SU-DHL-6 (cell line): Measurements from ENCODE around the gene HLA-F.

Experiments used
- H2AFZ ChIP-seq: fragments of 200-600 bp; sonication (generic); 2 replicates; pipeline ENCODE4 v1.6.1; 2014; ENCODE audit warnings: low read depth, mild to moderate bottlenecking, moderate library complexity, mixed read lengths, antibody characterized with exemption, low read length; ENCODE audit not compliant: severe bottlenecking
- H3F3A ChIP-seq: fragments of 200-600 bp; shearing (Covaris generic); 2 replicates; pipeline ENCODE4 v1.6.0; 2016; ENCODE audit warnings: antibody characterized with exemption, mild to moderate bottlenecking; ENCODE audit not compliant: insufficient read depth
- H3K27ac ChIP-seq: fragments of 200-600 bp; sonication (generic); 2 replicates; pipeline ENCODE4 v1.5.1; 2016; ENCODE audit warnings: low read depth, mild to moderate bottlenecking, low read length, moderate library complexity, mixed read lengths
- H3K27me3 ChIP-seq: fragments of 200-600 bp; sonication (generic), shearing (Covaris generic); 2 replicates; pipeline ENCODE4 v1.6.0; 2014; ENCODE audit warnings: mild to moderate bottlenecking, low read length
- H3K36me3 ChIP-seq: fragments of 200-600 bp; sonication (generic); 2 replicates; pipeline ENCODE4 v1.6.1; 2014; ENCODE audit warnings: mild to moderate bottlenecking, low read length, mixed read lengths
- H3K4me2 ChIP-seq: fragments of 300-600, 200-600 bp; shearing (Covaris generic), sonication (generic); 2 replicates; pipeline ENCODE4 v1.6.0; 2014; ENCODE audit warnings: low read length, low read depth, mild to moderate bottlenecking; ENCODE audit not compliant: poor library complexity, severe bottlenecking
- H3K4me3 ChIP-seq: fragments of 200-600 bp; sonication (generic); 2 replicates; pipeline ENCODE4 v1.5.1; 2014; ENCODE audit warnings: antibody characterized with exemption, low read length, mild to moderate bottlenecking, mixed read lengths; ENCODE audit not compliant: insufficient read depth, poor library complexity, severe bottlenecking
- H3K79me2 ChIP-seq: fragments of 200-600 bp; sonication (generic); 2 replicates; pipeline ENCODE4 v1.6.1; 2014; ENCODE audit warnings: mild to moderate bottlenecking, low read length, moderate library complexity; ENCODE audit not compliant: insufficient read depth
- H3K9ac ChIP-seq: fragments of 200-600 bp; sonication (generic); 2 replicates; pipeline ENCODE4 v1.7.0; 2014; ENCODE audit warnings: mild to moderate bottlenecking, low read length
- H3K9me2 ChIP-seq: fragments of 200-600 bp; sonication (generic); replicated peaks from 2 replicates; pipeline ENCODE4 v1.6.1; 2014; ENCODE audit warnings: low read length; ENCODE audit not compliant: insufficient read depth
- H3K9me3 ChIP-seq: fragments of 200-600 bp; sonication (generic); 2 replicates; pipeline ENCODE4 v1.6.1; 2014; ENCODE audit warnings: low read length, mixed read lengths; ENCODE audit not compliant: insufficient read depth
- H4K20me1 ChIP-seq: fragments of 200-600 bp; sonication (generic); 2 replicates; pipeline ENCODE4 v1.6.1; 2014; ENCODE audit warnings: low read depth, mild to moderate bottlenecking, antibody characterized with exemption, low read length, moderate library complexity, mixed read lengths
- CTCF ChIP-seq: fragments of 200-600 bp; sonication (generic); IDR thresholded peaks from one replicate; pipeline ENCODE4 v1.5.1; 2017; ENCODE audit warnings: antibody characterized with exemption, mild to moderate bottlenecking, low read length, moderate library complexity; ENCODE audit not compliant: insufficient read depth, poor library complexity, severe bottlenecking
- EZH2phosphoT487 ChIP-seq: fragments of 200-600 bp; sonication (generic), shearing (Covaris generic); conservative IDR thresholded peaks from 2 replicates; pipeline ENCODE4 v1.6.1; 2018; ENCODE audit warnings: mild to moderate bottlenecking, antibody characterized with exemption, low read length, moderate library complexity, mixed read lengths

The HLA-F gene

GRCh38 chr6:29724937-29725869 lies 2.0 kb downstream of the HLA-F start:
- Histone ChIP-seq H3K36me3 (no peaks in the 10 kb centered on the region), H3K4me3 (no peak overlapping the region), H3K4me2 (no peak overlapping the region), H2AFZ (no peak overlapping the region), H3K79me2 (no peaks in the 10 kb centered on the region), H4K20me1 (no peaks in the 10 kb centered on the region), H3K27me3 (no peaks in the 10 kb centered on the region), H3F3A (no peaks in the 10 kb centered on the region), H3K9me3 (no peaks in the 10 kb centered on the region), H3K9me2 (no peaks in the 10 kb centered on the region), H3K9ac (no peak overlapping the region), H3K27ac (no peak overlapping the region)
- TF ChIP-seq CTCF (no peak), EZH2phosphoT487 (no peak)

- TF ChIP-seq EZH2phosphoT487: no peak
- no peak for TF ChIP-seq CTCF
- no peak overlapping the region for H3K4me2 ChIP-seq
- no peak overlapping the region for H3K27ac ChIP-seq
- H3K9me3 ChIP-seq: no peaks in the 10 kb centered on the region
- no peak overlapping the region for H3K4me3 ChIP-seq
- no peak overlapping the region for H3K9ac ChIP-seq
- no peaks in the 10 kb centered on the region for H3K79me2 ChIP-seq
- no peaks in the 10 kb centered on the region for H3F3A ChIP-seq
- H4K20me1 ChIP-seq: no peaks in the 10 kb centered on the region
- H3K27me3 ChIP-seq: no peaks in the 10 kb centered on the region
- H3K36me3 ChIP-seq: no peaks in the 10 kb centered on the region
- no peak overlapping the region for H2AFZ ChIP-seq
- H3K9me2 ChIP-seq: no peaks in the 10 kb centered on the region
Observed at GRCh38 chr6:29726001-29726400, 2.8 kb downstream of the HLA-F start.

DNA sequence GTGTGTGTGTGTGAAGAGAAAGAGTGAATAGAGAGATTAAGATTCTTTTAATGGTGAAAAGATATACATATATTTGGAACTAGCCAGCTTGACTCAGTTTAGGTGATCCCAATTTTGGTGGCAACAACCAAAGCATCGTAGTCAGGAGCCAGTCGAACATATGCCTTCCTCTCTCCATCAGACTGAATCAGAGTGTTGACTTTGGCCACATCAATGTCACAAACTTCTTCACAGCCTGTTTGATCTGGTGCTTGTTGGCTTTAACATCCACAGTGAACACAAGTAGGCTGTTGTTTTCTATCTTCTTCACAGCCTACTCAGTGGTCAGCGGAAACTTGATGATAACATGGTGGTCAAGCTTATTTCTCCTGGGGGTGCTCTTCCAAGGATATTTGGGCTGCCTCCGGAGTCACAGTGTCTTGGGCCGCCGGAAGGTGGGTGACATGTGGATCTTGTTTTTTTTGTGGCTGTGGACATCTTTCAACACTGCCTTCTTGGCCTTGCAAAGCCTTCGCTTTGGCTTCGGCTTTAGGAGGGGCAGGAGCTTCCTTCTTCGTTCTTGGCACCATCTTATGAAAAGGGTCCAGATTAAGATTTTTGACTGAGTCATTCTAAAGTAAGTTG lies 3.4 kb downstream of the HLA-F start:
- Histone ChIP-seq H3K9me3 (no peaks in the 10 kb centered on the region), H3K9ac (no peak overlapping the region), H3K27ac (no peak overlapping the region), H3K36me3 (no peaks in the 10 kb centered on the region), H2AFZ (no peak overlapping the region), H3K4me2 (no peak overlapping the region), H3K27me3 (no peaks in the 10 kb centered on the region), H3K79me2 (no peaks in the 10 kb centered on the region), H3K9me2 (no peaks in the 10 kb centered on the region), H3K4me3 (no peak overlapping the region), H4K20me1 (no peaks in the 10 kb centered on the region), H3F3A (no peaks in the 10 kb centered on the region)
- no peak for TF ChIP-seq CTCF
- no peak for TF ChIP-seq EZH2phosphoT487
